HL-60/S4 treated with retinoic acid at 250 ng/mL for 4 days and 3 days (cell line): ENCODE measurements around the gene KRT33B.
"Not testable (repeated sequence)": the region's sequence is repeated elsewhere in the genome, so short reads cannot be mapped to it uniquely, and the experiment has no call there.

Source experiments
- in situ Hi-C: fragments of 300-500 bp; cut with MboI; formaldehyde crosslinking; loops from 2 replicates; pipeline ENCODE4 v1.7.0; 2022; ENCODE audit warnings: low sequenced_read_pairs

The KRT33B gene

GRCh38 chr17:41369713-41370112 is at the start of gene KRT33B:
Gene KRT33B, minus strand, starts transcription at chr17:41369813. Its CDS starts 63 bp downstream, at chr17:41369750.
- in situ Hi-C loops = no loop called here

GRCh38 chr17:41418116-41418860 is 48.7 kb upstream of the KRT33B start:
- in situ Hi-C loops = no loop called here

- in situ Hi-C loops = no loop called here
Measured at GRCh38 chr17:41417576-41418015, 48.0 kb upstream of the KRT33B start.

GRCh38 chr17:41417127-41417526 is 47.5 kb upstream of the KRT33B start:
- in situ Hi-C loops = no loop called here

- in situ Hi-C loops = no loop called here
Measured at GRCh38 chr17:41416479-41416878, 46.9 kb upstream of the KRT33B start.

- in situ Hi-C loops = no loop called here
Measured at GRCh38 chr17:41415833-41416335, 46.3 kb upstream of the KRT33B start.

GRCh38 chr17:41415411-41415810 is 45.8 kb upstream of the KRT33B start:
- in situ Hi-C loops = no loop called here

- in situ Hi-C loops = no loop called here
Measured at GRCh38 chr17:41413982-41414381, 44.4 kb upstream of the KRT33B start.

- in situ Hi-C loops = no loop called here
Measured at GRCh38 chr17:41413353-41413957, 43.8 kb upstream of the KRT33B start.

- in situ Hi-C loops = no loop called here
Measured at GRCh38 chr17:41411072-41411840, 41.6 kb upstream of the KRT33B start.

GRCh38 chr17:41407226-41407625 is 37.6 kb upstream of the KRT33B start:
- in situ Hi-C loops = no loop called here

GRCh38 chr17:41406205-41406604 is 36.6 kb upstream of the KRT33B start:
- in situ Hi-C loops = no loop called here

GRCh38 chr17:41404024-41404671 is 34.5 kb upstream of the KRT33B start:
- in situ Hi-C loops = no loop called here

GRCh38 chr17:41403404-41404023 is 33.9 kb upstream of the KRT33B start:
- in situ Hi-C loops = no loop called here

GRCh38 chr17:41402161-41402560 is 32.5 kb upstream of the KRT33B start:
- in situ Hi-C loops = no loop called here

GRCh38 chr17:41396996-41397660 is 27.5 kb upstream of the KRT33B start, which contains the start of gene KRT31:
Gene KRT31, minus strand, starts transcription at chr17:41397608. Its CDS starts 69 bp downstream, at chr17:41397539.
- in situ Hi-C loops = no loop called here

GRCh38 chr17:41396340-41396739 is 26.7 kb upstream of the KRT33B start:
- in situ Hi-C loops = no loop called here

- in situ Hi-C loops = no loop called here
Measured at GRCh38 chr17:41395611-41396010, 26.0 kb upstream of the KRT33B start.

GRCh38 chr17:41395044-41395443 is 25.4 kb upstream of the KRT33B start:
- in situ Hi-C loops = not testable (repeated sequence)
